HepG2 (cell line): ENCODE measurements around the gene TPX2. TPM values are rescaled to one million over a fixed set of nuclear protein-coding genes. Genes with fewer than 3 reads are reported as not detected.

Source experiments
- ARHGAP35 ChIP-seq: sonication (generic); formaldehyde crosslinking; IDR thresholded peaks from 2 replicates; pipeline ENCODE4 v1.9.0; 2022; ENCODE audit warnings: mild to moderate bottlenecking, inconsistent platforms, moderate library complexity, missing genetic modification reagents, borderline replicate concordance
- KLF16 ChIP-seq, 2 experiments: sonication (generic) in 1 of 2; formaldehyde crosslinking in 1 of 2; IDR thresholded peaks; 2 replicates each; pipeline versions ENCODE4 v1.6.1 to v1.8.0; 2016 to 2023; ENCODE audit warnings: missing genetic modification reagents in 2 of 2, missing compliant biosample characterization in 1 of 2
- NCOA2 ChIP-seq: sonication (generic); formaldehyde crosslinking; IDR thresholded peaks from 2 replicates; pipeline ENCODE4 v1.8.0; 2022; ENCODE audit warnings: inconsistent platforms
- NRL ChIP-seq: sonication (generic); formaldehyde crosslinking; IDR thresholded peaks from 2 replicates; pipeline ENCODE4 v1.5.0; 2020; ENCODE audit warnings: missing genetic modification reagents, mild to moderate bottlenecking, moderate library complexity, borderline replicate concordance
- PHF5A ChIP-seq: IDR thresholded peaks from one replicate; pipeline ENCODE4 v1.6.1; 2018; ENCODE audit warnings: low read depth, missing genetic modification reagents; ENCODE audit not compliant: unreplicated experiment
- POLR2A ChIP-seq, 2 experiments: IDR thresholded peaks; 2 replicates each; pipeline ENCODE4 v1.6.1; 2011; ENCODE audit warnings: low read depth in 2 of 2, low read length in 2 of 2, mild to moderate bottlenecking in 1 of 2, moderate library complexity in 1 of 2; ENCODE audit not compliant: insufficient read depth in 1 of 2
- PRPF4 ChIP-seq: fragments of 200-400 bp; formaldehyde crosslinking; IDR thresholded peaks from 2 replicates; pipeline ENCODE4 v1.6.1; 2016; ENCODE audit warnings: low read length, low read depth; ENCODE audit not compliant: poor library complexity, severe bottlenecking
- RELA ChIP-seq: sonication (generic); formaldehyde crosslinking; IDR thresholded peaks from 2 replicates; pipeline ENCODE4 v1.4.0; 2020; ENCODE audit warnings: missing genetic modification reagents
- SNAPC4 ChIP-seq: sonication (generic); formaldehyde crosslinking; IDR thresholded peaks from 2 replicates; pipeline ENCODE4 v1.4.0; 2020; ENCODE audit warnings: mild to moderate bottlenecking, missing genetic modification reagents
- SNAPC5 ChIP-seq: sonication (generic); formaldehyde crosslinking; IDR thresholded peaks from 2 replicates; pipeline ENCODE4 v1.8.1; 2023; ENCODE audit warnings: mild to moderate bottlenecking, missing genetic modification reagents, borderline replicate concordance
- TBL1XR1 ChIP-seq: fragments of 150-350 bp; IDR thresholded peaks from 2 replicates; pipeline ENCODE4 v1.6.1; 2014; ENCODE audit warnings: borderline replicate concordance, low read length; ENCODE audit not compliant: partially characterized antibody
- TEAD3 ChIP-seq: optimal IDR thresholded peaks from 2 replicates; pipeline ENCODE3; 2016; ENCODE audit warnings: borderline replicate concordance
- THAP8 ChIP-seq: sonication (generic); formaldehyde crosslinking; IDR thresholded peaks from 2 replicates; pipeline ENCODE4 v1.5.1; 2020; ENCODE audit warnings: missing genetic modification reagents, mild to moderate bottlenecking, borderline replicate concordance
- ZBTB25 ChIP-seq: IDR thresholded peaks from 2 replicates; pipeline ENCODE4 v1.6.1; 2018; ENCODE audit warnings: missing genetic modification reagents
- ZNF205 ChIP-seq: IDR thresholded peaks from 2 replicates; pipeline ENCODE4 v1.6.1; 2018; ENCODE audit warnings: missing biosample characterization, missing genetic modification reagents
- ZNF260 ChIP-seq: sonication (generic); formaldehyde crosslinking; IDR thresholded peaks from 2 replicates; pipeline ENCODE4 v1.4.0; 2020; ENCODE audit warnings: missing genetic modification reagents, low read depth, mild to moderate bottlenecking, borderline replicate concordance
- ZNF432 ChIP-seq: sonication (generic); formaldehyde crosslinking; IDR thresholded peaks from 2 replicates; pipeline ENCODE4 v1.5.0; 2020; ENCODE audit warnings: missing genetic modification reagents, mild to moderate bottlenecking, borderline replicate concordance
- ZNF503 ChIP-seq: sonication (generic); formaldehyde crosslinking; IDR thresholded peaks from 2 replicates; pipeline ENCODE4 v1.4.0; 2020; ENCODE audit warnings: missing genetic modification reagents
- ZNF564 ChIP-seq: sonication (generic); formaldehyde crosslinking; IDR thresholded peaks from 2 replicates; pipeline ENCODE4 v1.8.1; 2023; ENCODE audit warnings: mild to moderate bottlenecking, missing genetic modification reagents
- ZNF614 ChIP-seq: IDR thresholded peaks from 2 replicates; pipeline ENCODE4 v1.6.1; 2018; ENCODE audit warnings: missing biosample characterization, missing genetic modification reagents, inconsistent platforms, borderline replicate concordance
- ZNF7 ChIP-seq: IDR thresholded peaks from 2 replicates; pipeline ENCODE4 v1.6.1; 2016; ENCODE audit warnings: missing biosample characterization, missing genetic modification reagents
- ZSCAN20 ChIP-seq: sonication (generic); formaldehyde crosslinking; IDR thresholded peaks from 2 replicates; pipeline ENCODE4 v1.4.0; 2020; ENCODE audit warnings: missing genetic modification reagents, mild to moderate bottlenecking, borderline replicate concordance
- polyA plus RNA-seq, 8 experiments: library from polyadenylated mRNA; depleted of rRNA in 3 of 8; stranded (reverse) in 7 of 8; unstranded in 1 of 8; fragments of >200 nt; fragmentation: Illumina TruSeq in 4 of 8; extraction: Trizol in 4 of 8; gene quantifications; 2 replicates each; pipeline versions ENCODE4 v1.2.1 to v1.2.3, GENCODE V29; 2011 to 2016; ENCODE audit warnings: low read depth in 4 of 8, missing spikeins in 1 of 8, mixed read lengths in 1 of 8; ENCODE audit not compliant: insufficient read depth in 1 of 8
- total RNA-seq, 5 experiments: library from RNA; depleted of rRNA; stranded (reverse); fragments of >200 nt; fragmentation: Illumina TruSeq; extraction: Trizol; gene quantifications; 2 replicates each; pipeline ENCODE4 v1.2.3, GENCODE V29; 2016; ENCODE audit warnings: low read depth in 1 of 5

TPX2 gene
- total and polyA plus RNA-seq, 2 of the 13 experiments (the other 11 are each of a cell fraction or from before 2014, with no cell fraction given): 34.3 to 124 TPM

DNA sequence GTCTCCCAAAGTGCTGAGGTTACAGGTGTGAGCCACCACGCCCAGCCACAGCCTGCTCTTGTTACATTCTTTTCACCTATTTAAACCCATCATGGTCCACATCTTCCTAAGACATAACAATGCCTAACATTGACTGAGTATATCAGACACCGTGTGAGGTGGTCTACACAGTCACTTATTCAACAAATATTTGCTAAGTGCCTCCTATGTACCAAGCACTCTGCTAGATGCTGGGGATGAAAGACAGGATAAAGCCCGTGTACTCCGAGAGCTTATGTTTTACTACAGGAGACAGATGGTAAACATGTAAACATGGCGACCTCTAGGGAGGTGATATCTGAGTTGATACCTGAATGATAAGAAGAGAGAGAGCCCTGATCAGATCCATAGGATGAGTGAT, 29.2 kb upstream of the TPX2 start (continued):
- TF ChIP-seq KLF16 (CRISPR knock-in tag; IDR thresholded peaks at IDR 0.05) (no peak), PRPF4 (no peak), TBL1XR1 (no peak), ZNF614 (CRISPR knock-in tag) (no peak), SNAPC5 (CRISPR knock-in tag) (no peak), TEAD3 (CRISPR knock-in tag) (peak; percentile 40), ARHGAP35 (CRISPR knock-in tag) (no peak), THAP8 (CRISPR knock-in tag) (no peak), ZNF260 (CRISPR knock-in tag) (no peak), ZBTB25 (CRISPR knock-in tag) (0 out of 2 replicates have a peak, but pooled peaks have one; percentile 34), ZNF503 (CRISPR knock-in tag) (no peak), NRL (no peak), ZNF7 (CRISPR knock-in tag) (peak; percentile 74), RELA (CRISPR knock-in tag) (no peak), SNAPC4 (CRISPR knock-in tag) (no peak), PHF5A (CRISPR knock-in tag) (no peak), ZNF205 (no peak), POLR2A (IDR thresholded peaks at IDR 0.05; ENCODE audit: insufficient read depth in 1 of 2, low read depth in 2 of 2, low read length in 2 of 2) (no peak), ZNF432 (CRISPR knock-in tag) (no peak), NCOA2 (CRISPR knock-in tag) (peak; percentile 64), ZSCAN20 (CRISPR knock-in tag) (no peak), ZNF564 (CRISPR knock-in tag) (no peak)
